Measurements from ENCODE around the gene JPH3. TPM values are rescaled to one million over a fixed set of nuclear protein-coding genes. Genes with fewer than 3 reads are reported as not detected.

The JPH3 gene
- total RNA-seq, 2 experiments from 2014 or later: 0.07 to 0.09 TPM

GRCh38 chr16:87569601-87570571 lies 32.4 kb upstream of the JPH3 start:
- POLR2A ChIA-PET: no interaction called here
- Mint-ChIP-seq H3K9me3 (no peaks in the 10 kb centered on the region), H3K4me3 (no peak overlapping the region), H3K36me3 (ENCODE audit: low read depth) (no peaks in the 10 kb centered on the region), H3K27me3 (peaks cover 1% of the 10 kb centered on the region), H3K27ac (no peak overlapping the region), H3K4me1 (ENCODE audit: low read depth) (no peaks in the 10 kb centered on the region)
- TF ChIP-seq, protein P1, sequence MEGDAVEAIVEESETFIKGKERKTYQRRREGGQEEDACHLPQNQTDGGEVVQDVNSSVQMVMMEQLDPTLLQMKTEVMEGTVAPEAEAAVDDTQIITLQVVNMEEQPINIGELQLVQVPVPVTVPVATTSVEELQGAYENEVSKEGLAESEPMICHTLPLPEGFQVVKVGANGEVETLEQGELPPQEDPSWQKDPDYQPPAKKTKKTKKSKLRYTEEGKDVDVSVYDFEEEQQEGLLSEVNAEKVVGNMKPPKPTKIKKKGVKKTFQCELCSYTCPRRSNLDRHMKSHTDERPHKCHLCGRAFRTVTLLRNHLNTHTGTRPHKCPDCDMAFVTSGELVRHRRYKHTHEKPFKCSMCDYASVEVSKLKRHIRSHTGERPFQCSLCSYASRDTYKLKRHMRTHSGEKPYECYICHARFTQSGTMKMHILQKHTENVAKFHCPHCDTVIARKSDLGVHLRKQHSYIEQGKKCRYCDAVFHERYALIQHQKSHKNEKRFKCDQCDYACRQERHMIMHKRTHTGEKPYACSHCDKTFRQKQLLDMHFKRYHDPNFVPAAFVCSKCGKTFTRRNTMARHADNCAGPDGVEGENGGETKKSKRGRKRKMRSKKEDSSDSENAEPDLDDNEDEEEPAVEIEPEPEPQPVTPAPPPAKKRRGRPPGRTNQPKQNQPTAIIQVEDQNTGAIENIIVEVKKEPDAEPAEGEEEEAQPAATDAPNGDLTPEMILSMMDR (IDR thresholded peaks at IDR 0.05): no peak
- DNase-seq (no peak), ATAC-seq (no peak)
- intact Hi-C loops (cut with micrococcal nuclease): no loop called here
- CTCF ChIA-PET: interaction anchor here (1.5 to 3.0 kb wide), 3 partner anchors 19 to 272 kb away, joined by 4 to 25 read pairs (median 5); no protein-coding TSS in a partner anchor

DNA sequence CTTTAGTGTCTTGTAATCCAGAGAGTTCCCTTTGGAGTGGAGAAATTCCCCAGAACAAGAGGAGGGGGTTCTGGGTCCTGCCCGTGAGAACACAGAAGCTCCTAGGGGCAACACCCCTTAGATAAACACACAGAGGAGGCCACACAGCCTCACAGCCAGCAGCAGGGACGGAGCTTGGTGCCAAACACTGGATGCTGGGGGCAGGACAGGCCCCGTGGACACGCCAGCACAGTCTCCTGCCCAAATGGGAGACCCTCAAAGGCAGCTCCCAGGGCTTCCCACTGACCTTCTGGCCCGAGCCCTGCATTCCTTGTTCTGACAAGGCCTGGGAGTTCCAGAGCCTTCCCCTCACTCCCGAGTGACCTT lies 31.8 kb upstream of the JPH3 start:
- intact Hi-C loops (cut with micrococcal nuclease): no loop called here

GRCh38 chr16:87570938-87571867 lies 31.1 kb upstream of the JPH3 start:
- ChIA-PET POLR2A (interaction anchor here (1.0 kb wide), 1 partner anchor 106 kb away, joined by 3 read pairs; no protein-coding TSS in a partner anchor), CTCF (interaction anchor here (0.7 to 3.0 kb wide), 11 partner anchors 11 to 273 kb away, joined by 3 to 25 read pairs (median 4); no protein-coding TSS in a partner anchor)
- Mint-ChIP-seq H3K27ac (no peak overlapping the region), H3K4me3 (no peak overlapping the region), H3K36me3 (ENCODE audit: low read depth) (no peaks in the 10 kb centered on the region), H3K9me3 (no peaks in the 10 kb centered on the region), H3K4me1 (ENCODE audit: low read depth) (no peaks in the 10 kb centered on the region), H3K27me3 (peaks cover 3% of the 10 kb centered on the region)
- intact Hi-C loops (cut with micrococcal nuclease): no loop called here
- TF ChIP-seq, protein P1 (IDR thresholded peaks at IDR 0.05): peak; percentile 54
- DNase-seq (peak; percentile 57), ATAC-seq (peak; percentile 77)

More for the DNA sequence above, 31.8 kb upstream of the JPH3 start:
- Mint-ChIP-seq H3K9me3 (no peaks in the 10 kb centered on the region), H3K27ac (no peak overlapping the region), H3K4me3 (no peak overlapping the region), H3K27me3 (peaks cover 3% of the 10 kb centered on the region), H3K4me1 (ENCODE audit: low read depth) (no peaks in the 10 kb centered on the region), H3K36me3 (ENCODE audit: low read depth) (no peaks in the 10 kb centered on the region)
- no peak for DNase-seq
- ChIA-PET CTCF (interaction anchor here (0.7 to 3.0 kb wide), 6 partner anchors 11 to 272 kb away, joined by 3 to 25 read pairs (median 4); no protein-coding TSS in a partner anchor), POLR2A (interaction anchor here (1.0 kb wide), 1 partner anchor 105 kb away, joined by 3 read pairs; no protein-coding TSS in a partner anchor)
- ATAC-seq: no peak
- TF ChIP-seq, protein P1 (IDR thresholded peaks at IDR 0.05): no peak

GRCh38 chr16:87571868-87572244 lies 30.5 kb upstream of the JPH3 start:
- CTCF ChIA-PET: interaction anchor here (0.8 to 3.0 kb wide), 10 partner anchors 10 to 274 kb away, joined by 3 to 25 read pairs (median 4); no protein-coding TSS in a partner anchor
- DNase-seq: no peak
- H3K4me1 Mint-ChIP-seq (ENCODE audit: low read depth): no peaks in the 10 kb centered on the region
- H3K27me3 Mint-ChIP-seq: peaks cover 6% of the 10 kb centered on the region
- H3K27ac Mint-ChIP-seq: no peak overlapping the region
- no peaks in the 10 kb centered on the region for H3K9me3 Mint-ChIP-seq
- ATAC-seq: no peak
- no peaks in the 10 kb centered on the region for H3K36me3 Mint-ChIP-seq (ENCODE audit: low read depth)
- H3K4me3 Mint-ChIP-seq: no peak overlapping the region
- POLR2A ChIA-PET: no interaction called here
- intact Hi-C loops (cut with micrococcal nuclease): no loop called here
- TF ChIP-seq, protein P1 (IDR thresholded peaks at IDR 0.05): peak; percentile 1

Data from activated CD8-positive, alpha-beta T cell treated with anti-CD3 and anti-CD28 coated beads for 36 hours (primary cell).